HG03045 (cell line): Measurements from ENCODE around the gene PHKA2.

Experiments used
- ATAC-seq: cut with Tn5 transposase; IDR thresholded peaks from one replicate; pipeline ENCODE4 v1.9.1; 2021; ENCODE audit warnings: mild to moderate bottlenecking, moderate library complexity; ENCODE audit not compliant: unreplicated experiment

Gene PHKA2

DNA sequence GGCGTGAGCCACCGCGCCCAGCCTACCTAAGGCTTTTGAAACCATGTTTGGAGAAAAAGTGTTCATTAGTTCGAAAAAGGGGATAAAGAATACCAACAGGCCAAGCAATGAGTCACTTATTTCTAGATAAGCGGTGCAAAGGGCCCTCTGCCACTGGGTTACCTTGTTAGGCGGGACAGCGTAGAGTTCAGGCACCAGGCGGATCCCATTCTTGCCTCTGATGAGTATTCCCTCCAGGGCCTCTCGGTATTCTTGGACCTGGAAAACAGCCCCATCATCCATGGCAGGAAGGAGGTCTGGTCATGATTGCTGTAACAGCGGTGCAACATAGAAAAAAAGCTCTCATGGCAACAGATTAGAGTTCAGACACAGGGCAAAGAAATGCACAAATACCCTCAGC, 48.0 kb downstream of the PHKA2 start:
- no peak for ATAC-seq

DNA sequence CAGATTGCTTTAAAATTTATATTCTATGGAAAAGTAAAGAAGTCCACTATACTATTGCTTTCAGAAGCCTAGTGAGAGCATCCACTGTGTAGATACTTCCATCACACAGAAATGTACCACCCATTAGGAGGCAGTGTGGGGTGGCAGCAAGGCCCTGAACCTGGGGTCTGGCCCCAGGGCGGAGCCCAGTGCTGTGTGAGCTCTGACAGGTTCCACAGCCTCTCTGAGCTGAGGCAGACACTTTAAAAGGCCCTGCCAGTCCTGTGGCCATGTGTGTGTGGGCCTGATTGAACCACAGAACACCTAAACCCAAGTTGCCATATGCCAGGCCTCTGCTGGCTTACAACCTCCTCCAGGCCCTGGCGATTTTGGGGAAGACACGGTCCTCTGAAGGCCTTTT, 49.2 kb downstream of the PHKA2 start:
- no peak for ATAC-seq

DNA sequence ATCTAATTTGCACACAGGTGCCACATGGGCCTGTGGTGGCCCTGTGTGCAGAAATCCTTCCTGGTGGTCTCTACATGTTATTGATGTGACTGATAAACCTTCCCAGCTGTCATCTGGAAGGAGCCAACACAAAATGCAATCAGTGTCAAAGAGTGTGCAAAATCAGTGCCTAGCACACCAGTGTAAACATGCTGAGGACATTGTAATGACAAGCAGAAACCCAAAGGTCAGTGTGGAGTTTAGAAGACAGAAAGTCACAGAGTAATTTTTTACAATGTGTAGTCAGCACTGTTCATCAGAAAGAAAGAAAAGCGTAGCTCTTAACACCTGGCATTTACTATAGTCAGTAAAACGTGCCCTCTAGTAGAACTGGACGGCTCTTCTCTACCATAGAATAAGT, 50.3 kb downstream of the PHKA2 start:
- no peak for ATAC-seq

DNA sequence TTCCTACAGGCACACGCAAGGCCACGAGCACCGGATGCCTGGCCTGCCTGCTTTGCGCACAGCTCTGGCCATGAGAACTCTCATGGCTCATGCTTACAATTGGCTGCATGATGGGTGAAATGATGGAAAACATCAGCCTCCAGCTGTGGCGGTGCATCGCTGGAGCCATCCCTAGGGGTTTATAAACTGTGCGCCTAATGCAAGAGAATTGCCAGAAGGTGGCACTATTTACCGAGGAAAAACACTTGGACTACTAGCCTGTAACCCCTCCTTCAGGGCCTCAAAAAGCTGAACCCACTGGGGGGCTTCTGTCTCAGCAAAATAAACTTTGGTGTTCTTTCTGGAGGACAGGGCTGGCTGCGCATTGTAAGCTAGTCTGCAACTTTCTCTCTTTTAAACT, 51.9 kb downstream of the PHKA2 start:
- ATAC-seq: no peak

DNA sequence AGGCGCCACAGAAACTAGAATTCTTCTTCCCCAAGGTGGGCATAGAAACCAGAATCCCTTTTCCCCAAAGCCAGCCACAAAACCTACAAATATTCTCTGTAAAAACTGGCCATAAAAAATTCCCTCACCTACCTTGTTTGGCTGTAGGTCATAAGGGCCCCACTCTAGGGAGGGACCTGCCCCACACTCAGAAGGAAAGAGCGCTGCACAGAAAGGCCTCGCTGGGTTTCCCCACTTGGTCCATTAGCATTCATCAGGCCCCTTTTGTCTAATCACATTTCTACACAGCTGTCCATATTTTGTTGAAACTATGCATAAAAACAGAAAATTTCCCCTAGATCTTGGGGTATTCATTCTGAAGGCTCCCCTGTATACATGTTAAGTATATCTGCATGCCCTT, 54.1 kb downstream of the PHKA2 start:
- no peak for ATAC-seq

DNA sequence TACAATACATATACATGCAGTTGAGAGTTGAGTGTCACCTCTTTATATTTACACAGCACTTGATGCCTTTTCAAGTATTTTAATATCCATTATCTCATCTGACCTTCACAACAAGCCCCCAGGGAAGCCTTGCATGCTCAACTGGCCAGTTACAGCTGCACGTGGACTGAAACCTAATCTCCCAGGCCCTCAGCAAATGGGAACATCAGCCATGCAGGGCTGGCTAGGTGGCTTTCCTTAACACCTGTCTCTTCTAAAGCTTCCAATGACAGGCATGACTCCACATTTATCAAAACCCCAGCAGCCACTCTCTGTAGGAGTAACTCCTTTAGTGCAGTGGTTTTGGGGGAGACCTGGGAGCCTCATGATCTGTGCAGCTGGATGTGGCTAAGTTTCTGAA, 56.4 kb downstream of the PHKA2 start:
- no peak for ATAC-seq

DNA sequence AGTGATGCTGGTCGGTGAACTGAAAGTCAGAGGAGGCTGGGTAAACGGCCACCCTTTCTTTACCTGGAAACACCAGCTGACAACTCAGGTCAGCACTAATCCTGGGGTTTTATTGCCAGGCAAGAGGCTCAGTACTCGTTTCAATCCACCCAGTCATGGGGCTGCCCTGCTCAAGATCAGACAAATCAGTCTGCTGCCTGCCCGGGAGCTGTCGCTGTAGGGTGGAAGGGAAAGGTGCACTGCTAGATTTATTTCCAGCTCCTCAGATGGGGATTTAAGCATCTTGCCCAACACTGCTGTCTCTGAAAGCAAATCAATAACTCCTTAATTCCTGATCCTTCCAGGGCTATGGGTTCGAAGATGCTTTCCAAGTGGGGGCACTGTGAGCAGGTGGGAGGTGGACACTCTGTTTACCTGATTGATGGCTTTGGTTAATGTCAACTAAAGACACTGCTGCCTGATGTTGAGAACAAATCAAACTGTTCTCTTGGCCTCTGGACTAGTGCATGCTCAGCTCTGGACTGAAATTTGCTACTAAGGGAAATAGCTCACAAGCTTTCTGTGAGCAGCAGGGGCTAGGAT, 59.3 kb downstream of the PHKA2 start:
- ATAC-seq: no peak

DNA sequence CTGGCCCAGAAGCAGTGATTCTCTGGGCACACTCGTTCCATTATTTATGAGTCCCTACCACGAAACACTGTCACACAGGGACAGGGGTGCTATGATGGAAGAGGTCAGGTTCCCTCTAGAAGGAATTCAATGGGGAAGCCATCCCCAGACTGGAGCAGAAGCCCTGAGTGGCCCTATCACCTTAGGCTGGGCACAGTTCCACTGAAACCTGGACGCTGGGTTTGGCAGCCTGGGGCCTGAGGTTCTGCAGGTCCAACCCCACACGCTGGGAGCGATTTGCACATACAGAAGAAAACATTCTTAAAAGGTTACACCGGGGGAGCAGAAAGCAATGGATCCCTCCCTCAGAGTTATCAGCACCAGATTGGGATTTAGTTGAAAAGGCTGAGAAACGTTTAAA, 63.3 kb downstream of the PHKA2 start:
- ATAC-seq: no peak

DNA sequence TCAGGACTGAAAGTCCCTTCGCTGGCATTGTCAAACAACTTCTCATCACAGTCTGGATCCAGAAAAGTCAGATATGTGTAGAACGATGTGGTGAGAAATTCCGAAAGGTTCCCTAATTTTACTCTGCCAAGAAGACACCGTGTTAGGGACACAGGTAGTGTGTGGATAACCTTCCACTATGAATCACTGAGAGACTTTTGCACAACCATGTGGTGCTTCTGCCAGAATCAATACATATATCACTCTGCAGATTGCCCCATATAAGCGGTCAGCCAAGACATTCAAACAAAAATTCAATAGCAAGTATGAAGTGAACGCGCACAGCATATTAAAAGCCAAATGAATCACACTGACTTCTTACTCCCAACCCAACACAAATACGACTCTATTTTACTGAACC, 63.8 kb downstream of the PHKA2 start:
- ATAC-seq: no peak

DNA sequence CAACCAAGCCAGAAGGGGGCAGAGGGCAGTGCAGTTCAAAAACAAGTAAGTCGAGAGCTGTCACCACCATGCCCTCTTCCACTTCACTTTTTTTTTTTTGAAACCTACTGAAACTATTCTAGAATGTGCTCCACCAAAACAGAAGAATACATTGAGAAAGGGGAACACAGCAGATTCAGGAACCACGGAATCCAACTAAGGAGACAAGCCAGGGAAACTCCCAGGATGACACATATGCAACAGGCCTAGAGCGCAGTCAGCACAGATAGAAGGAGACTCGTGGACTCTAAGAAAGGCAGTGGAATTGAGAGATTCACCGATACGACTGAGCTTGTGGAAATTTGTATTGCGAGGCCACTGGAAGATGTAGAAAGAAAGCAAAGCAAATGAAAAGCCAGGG, 66.1 kb downstream of the PHKA2 start:
- no peak for ATAC-seq

DNA sequence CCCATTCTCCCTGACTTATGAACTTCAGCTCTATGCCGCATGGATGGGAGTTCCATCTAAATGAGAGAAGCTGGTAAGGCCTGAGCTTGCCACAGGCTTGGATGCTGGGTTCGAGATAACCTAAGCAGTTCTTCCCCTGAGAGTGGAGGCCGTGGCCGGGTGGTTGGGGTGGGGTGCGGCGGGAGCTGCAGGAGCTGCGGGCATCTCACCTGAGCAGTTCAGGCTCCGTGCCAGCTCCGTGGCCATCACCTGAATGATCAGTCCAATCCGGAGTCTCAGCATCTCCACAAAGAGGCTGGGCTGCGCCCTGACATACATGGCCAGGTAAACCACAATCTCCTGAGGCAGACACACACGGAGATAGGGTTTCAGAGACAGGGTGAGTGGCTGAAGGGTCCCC, 77.6 kb downstream of the PHKA2 start:
- ATAC-seq: no peak

DNA sequence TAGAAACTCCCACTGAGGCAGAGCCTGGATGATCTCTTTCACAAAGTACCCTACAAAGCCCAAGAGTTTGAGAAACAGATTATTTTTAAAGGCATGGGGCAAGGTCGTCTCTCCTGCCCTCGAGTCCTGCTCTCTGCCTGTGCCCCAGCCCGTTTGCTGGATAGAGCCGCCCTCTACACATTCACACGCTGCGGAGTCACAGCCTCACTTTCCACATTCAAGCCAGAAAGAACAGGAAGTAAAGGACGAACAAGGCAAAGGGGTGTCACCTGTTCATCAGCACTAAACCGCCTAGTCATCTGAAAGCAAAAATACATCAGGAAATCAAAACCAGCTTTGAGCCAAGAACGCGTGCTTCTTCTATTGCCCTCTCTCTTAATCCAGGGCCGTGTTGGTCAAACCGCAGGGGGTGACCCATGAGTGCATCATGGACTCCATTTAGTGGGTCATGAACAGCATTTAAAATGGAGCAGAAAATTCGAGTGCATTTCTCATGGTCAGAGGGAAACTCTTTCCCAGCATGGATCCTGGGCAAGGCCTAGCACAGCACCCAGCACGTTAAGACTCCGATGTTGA, 83.4 kb downstream of the PHKA2 start:
- ATAC-seq: no peak

DNA sequence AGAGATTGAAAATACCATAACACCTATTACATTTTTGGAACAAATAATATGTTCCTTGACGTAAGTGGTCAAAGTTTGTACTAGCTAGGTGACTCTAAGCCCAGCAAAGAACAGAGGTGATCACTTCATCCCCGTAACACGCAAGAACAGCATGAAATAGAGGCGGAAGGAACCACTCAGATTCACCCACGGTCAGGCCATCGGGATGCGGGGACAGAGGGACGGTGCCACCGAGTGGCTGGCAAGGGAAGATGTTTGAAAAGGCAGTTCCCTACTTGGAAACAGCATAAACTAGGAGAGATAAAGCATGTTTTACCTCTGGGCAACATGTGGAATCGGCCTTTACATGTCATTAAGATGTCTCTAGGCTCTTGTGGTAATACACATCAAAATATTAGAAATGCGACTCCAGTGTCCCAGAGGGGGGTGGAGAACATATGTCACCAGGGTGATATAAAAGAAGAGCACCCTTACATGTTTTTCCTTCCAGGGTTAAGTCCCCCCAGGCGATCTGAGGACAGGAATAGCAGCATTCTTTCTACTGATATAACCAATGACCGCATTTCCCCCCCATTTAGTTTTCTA, 84.0 kb downstream of the PHKA2 start:
- no peak for ATAC-seq

DNA sequence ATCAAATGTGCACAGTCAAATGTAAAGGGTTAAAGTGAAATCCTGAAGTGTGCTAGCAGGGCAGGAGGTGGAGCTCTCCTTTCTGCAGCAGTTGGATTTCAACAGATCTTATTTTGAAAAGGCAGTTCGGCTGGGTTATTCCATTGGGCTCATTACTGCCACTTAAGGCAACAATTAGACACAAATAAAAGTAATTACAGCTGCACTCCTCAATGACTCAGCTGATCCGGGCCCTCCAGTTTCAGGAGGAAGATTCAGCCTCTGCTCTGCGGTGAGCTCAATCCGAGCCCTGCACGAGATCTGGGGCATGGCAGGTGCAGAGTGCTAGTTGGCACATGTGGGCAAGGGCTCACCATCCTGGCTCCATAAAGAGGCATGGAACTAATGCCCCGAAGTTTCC, 85.4 kb downstream of the PHKA2 start:
- no peak for ATAC-seq

DNA sequence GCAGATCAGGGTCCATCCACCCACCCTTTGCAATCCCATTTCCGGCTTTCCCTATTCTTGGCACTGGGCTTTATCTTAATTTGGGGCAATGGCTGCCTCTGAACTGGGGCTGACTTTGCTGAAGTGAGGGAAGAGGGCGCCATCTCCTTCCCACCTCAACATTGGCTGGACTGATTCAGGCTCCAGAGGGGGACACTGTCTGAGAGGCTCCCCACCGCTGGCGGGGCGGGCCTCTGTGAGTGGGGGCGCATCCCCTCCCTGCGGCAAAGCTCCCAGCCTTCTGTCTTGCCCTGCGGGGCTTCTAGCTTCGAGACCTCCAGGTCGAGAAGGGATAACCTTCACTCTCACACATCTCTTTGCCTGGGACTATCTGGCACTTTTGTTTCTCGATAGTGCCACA, 85.8 kb downstream of the PHKA2 start:
- ATAC-seq: no peak

DNA sequence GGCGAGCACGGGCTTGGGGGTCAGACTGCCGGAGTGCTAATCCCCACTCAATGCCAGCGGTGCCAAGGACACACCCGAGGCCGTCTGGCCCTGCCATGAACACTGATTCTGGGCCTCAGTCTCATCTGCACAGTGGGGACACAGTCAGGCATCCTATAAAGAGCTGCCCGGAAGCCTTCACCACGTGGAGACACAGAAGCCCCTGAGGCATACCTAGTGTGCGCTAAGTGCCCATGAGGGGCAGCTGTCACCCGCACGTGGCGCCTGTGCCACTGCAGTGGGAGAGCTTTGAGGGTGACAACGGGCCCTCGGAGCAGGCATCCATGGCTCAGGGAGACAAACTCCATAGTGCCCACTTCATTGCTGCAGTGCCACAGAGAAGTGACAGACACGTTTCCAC, 86.3 kb downstream of the PHKA2 start:
- no peak for ATAC-seq

DNA sequence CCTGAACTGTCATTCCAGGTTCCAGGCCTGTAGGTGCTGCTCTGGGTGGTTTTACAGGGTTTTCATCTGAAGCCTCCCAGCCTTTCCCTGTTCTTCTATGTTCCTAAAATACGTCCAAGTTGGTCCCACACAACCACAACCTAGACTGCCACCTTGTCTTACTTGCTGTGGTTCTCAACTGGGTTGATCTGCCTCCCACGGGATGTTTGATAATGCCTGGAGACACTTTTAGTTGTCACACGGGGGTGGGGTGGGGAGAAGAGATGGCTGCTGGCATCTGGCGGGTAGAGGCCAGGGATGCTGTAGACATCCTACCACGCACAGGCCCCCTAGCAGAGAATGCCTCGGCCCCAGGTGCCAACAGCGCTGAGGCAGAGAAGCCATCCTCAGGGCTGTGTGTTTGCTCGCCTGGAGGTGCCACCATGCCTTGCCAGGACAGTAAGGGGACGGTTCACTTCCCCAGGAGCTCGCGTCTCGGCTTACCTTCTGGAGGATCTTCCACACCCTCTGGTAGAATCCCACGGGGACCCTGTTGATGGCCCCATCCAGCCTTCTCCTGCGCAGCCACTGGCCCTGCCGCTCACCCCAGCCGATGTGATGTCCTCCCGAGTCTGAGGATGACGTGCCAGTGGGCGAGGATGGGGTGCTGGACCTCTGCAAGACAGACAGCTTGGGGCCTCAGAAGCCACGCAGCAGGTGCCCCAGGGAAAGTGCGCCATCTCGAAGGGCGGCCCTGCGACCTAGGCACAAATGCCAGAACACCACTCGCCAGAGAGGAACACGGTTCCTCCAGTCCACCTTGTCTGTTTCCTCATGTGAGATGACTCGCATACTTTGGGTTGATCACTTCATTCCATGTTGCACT, 87.0 kb downstream of the PHKA2 start:
- no peak for ATAC-seq

DNA sequence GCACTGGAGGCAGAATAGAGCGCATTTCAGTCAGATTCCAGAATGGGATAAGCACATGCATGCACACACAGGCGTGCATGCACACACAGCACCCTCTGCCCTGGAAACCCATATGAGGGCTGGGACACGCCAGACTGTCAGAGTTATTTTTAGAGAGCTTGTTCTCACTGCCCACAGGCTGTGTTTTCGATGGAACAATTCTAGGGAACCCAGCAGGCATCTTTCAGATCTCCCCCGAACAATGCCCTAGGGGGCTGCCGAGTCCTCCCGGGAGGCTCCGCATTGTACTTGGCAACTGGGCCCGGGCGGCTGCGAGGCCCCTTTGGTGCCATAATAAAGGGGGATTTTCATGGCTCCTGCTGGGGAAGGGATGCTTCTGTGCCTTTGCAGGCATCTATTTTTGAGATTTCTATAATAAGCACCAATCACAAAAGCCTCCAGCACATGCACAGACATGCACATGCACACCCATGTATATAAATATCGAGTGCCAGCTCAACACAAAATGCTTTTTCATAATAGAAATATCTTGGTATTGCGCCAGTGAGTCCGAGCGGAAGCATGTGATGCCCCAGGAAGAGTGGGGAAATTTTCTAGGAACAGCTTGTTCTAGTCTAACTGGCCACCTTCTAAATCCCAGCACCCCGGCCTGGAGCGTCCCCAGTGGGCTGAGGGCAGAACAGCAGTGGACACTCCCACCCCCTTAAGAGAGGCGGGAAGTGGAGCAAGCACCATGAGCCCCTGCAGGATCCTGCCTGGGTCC, 88.5 kb downstream of the PHKA2 start:
- no peak for ATAC-seq

DNA sequence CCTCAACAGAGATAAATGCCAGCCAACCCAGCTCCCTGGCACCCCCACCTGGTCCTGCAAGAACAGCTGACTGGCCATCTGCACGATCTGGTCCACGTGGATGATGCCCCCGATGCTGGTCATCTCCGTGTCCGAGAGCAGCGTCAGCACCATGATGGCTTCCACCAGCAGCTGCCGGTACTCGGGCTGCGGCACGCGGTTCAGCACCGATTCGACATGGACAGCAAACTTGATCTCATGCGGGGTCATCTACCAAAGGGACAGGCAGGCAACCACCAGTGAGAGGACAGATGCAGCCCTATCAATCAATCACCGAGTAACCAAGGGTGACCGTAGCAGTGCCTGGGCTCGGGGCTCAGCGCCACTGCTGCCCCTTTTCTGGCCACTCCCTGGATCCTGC, 89.8 kb downstream of the PHKA2 start:
- ATAC-seq: no peak

DNA sequence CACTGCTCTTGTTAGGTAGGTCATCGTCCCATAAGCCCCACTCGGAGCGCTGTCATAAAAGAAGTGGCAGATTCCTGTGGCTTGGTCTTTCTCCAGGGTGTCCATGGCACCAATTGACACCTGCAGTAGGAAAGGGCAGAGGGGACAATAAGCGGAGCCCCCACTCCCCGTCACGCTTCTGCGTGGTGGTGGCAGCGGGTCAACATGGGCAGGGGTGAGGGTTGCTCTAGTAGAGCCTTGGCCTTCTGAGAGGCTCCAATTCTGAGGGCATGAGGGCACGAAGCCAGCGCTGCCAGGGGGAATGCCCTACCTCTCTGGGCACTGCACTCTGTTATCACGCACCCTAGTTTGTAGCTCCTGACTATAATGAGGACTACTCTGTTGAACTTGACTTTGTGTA, 90.4 kb downstream of the PHKA2 start:
- no peak for ATAC-seq

DNA sequence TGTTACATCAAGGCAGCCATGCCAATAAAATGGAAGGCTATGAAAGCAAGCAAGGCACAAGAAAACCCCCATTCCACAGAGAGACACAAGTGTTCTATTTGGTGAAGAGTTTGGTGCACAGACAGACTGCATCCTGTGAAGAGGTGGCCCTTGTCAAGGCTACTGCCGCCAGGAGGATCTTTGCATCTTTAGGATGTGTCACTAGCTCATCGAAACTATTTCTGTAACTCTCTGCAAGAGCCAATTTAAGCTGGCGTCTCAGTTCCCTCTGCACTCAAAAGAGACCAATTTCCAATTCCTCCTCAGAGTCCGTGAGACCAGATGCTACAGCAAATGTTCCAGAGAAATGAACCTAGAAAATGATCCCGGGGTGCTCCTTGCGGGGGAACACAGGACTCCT, 91.0 kb downstream of the PHKA2 start:
- no peak for ATAC-seq
